ENCODE results near the gene CACNA2D3.

DNA sequence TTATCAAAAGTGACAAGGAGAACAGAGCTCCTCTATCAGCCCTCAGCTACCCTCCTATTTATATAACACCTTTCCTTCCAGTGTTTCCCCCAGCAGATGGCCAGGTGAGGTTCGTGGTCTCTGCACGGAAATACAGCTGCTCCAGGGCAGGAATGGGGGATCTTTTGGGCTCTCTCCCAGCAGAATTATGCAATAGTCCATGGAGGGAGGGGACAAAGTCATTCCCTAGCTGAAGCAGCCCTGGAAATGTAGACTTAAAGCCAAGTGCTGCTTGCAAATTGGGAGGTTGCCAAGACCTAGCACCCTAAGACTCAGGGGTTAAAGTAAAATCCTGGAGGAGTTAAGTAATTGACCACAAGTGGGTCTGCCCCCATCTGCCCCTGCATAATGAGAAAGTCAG is 549.2 kb downstream of the CACNA2D3 start:
- TF ChIP-seq, protein P1, sequence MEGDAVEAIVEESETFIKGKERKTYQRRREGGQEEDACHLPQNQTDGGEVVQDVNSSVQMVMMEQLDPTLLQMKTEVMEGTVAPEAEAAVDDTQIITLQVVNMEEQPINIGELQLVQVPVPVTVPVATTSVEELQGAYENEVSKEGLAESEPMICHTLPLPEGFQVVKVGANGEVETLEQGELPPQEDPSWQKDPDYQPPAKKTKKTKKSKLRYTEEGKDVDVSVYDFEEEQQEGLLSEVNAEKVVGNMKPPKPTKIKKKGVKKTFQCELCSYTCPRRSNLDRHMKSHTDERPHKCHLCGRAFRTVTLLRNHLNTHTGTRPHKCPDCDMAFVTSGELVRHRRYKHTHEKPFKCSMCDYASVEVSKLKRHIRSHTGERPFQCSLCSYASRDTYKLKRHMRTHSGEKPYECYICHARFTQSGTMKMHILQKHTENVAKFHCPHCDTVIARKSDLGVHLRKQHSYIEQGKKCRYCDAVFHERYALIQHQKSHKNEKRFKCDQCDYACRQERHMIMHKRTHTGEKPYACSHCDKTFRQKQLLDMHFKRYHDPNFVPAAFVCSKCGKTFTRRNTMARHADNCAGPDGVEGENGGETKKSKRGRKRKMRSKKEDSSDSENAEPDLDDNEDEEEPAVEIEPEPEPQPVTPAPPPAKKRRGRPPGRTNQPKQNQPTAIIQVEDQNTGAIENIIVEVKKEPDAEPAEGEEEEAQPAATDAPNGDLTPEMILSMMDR (optimal IDR thresholded peaks at IDR 0.05 in 1 of 3, IDR thresholded peaks at IDR 0.05 in 1 of 3, conservative IDR thresholded peaks at IDR 0.05 in 1 of 3; ENCODE audit: extremely low read depth in 1 of 3, insufficient read depth in 2 of 3, low read length in 3 of 3) = no peak
- TF ChIP-seq EZH2 (IDR thresholded peaks at IDR 0.05; ENCODE audit: low read length) = no peak
